ENCODE measurements around the gene DNAJC6.

GRCh38 chr1:65409816-65410326 lies 100.5 kb downstream of the DNAJC6 start:
- no peak for TF ChIP-seq SREBF2 (IDR thresholded peaks at IDR 0.05)
- TF ChIP-seq CTCF (IDR thresholded peaks at IDR 0.05), result no peak
- no peak for TF ChIP-seq MAFK (IDR thresholded peaks at IDR 0.05; ENCODE audit: partially characterized antibody)
- no peak for TF ChIP-seq MYC (IDR thresholded peaks at IDR 0.05; ENCODE audit: borderline replicate concordance, low read length)
- no peak for TF ChIP-seq CHD4 (IDR thresholded peaks at IDR 0.05; ENCODE audit: borderline replicate concordance)
- TF ChIP-seq POLR2A (IDR thresholded peaks at IDR 0.05; ENCODE audit: low read length), result no peak
- TF ChIP-seq EHMT2 (IDR thresholded peaks at IDR 0.05; ENCODE audit: low read depth), result no peak
- TF ChIP-seq CEBPB (IDR thresholded peaks at IDR 0.05), result no peak
- no peak for TF ChIP-seq RCOR1 (IDR thresholded peaks at IDR 0.05; ENCODE audit: low read depth, low read length)
- TF ChIP-seq MAX (IDR thresholded peaks at IDR 0.05), result no peak

Data from A549 (cell line).